GM19043 (cell line): ENCODE data around the gene TUT7.
"Not testable (repeated sequence)": the region's sequence is repeated elsewhere in the genome, so short reads cannot be mapped to it uniquely, and the experiment has no call there.

Experiments used
- ATAC-seq: cut with Tn5 transposase; IDR thresholded peaks from one replicate; pipeline ENCODE4 v1.9.1; 2021; ENCODE audit warnings: low read depth; ENCODE audit not compliant: unreplicated experiment

Gene TUT7

DNA sequence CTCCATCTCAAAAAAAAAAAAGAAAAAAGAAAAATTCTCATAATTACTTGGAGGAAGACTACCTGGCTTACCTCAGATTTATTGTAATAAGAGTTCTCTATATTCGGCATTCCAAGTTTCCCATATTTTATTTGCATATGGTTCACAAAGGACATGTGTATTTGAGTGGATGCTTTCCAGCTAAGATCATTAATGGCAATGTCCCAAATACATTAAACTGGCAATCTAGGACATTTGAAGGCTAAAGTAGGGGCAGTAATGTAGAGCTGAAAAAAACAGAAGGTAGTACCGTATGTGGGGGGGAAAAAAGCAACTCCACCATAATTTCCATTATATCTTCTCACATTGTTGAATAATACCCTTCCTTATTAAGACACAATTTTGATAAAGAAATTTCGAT is 4.9 kb downstream of the TUT7 start:
- ATAC-seq = no peak

DNA sequence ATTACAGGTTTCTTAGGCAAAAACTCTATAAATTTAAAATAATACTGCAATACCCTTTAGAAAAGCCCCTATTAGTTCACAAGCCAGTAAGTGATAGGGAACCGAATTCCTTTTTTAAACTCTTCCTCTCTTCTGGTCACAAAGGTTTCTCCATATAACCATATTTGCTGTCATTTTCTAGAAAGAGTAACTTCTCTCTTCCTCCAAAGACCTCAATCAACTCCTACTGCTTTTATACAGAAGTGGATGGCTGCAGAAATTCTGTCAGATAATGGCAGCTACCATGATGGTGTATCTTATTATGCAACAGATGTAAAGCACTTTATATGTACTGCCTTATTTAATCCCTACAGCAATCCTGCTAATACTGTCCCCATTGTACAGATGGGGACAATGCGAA is 6.2 kb downstream of the TUT7 start:
- ATAC-seq = no peak

DNA sequence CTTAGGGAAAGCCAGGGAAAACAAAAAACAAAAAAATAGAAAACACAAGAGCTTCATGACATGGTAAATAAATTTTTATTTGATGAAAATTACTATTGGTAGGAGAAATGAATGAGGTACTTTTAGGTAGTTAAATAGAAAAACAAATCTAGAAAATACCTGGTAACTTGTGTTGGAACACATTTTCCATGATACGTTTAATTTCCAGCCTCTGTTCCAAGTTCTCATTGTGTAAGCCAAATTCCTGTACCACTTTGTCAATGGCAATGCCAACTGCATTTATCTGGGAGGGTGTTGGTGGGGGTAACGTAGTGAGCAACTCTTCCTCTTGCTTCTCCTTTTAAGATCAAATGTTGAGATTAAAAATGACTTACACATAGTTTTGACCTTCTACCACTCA is 9.4 kb downstream of the TUT7 start:
- ATAC-seq = no peak

DNA sequence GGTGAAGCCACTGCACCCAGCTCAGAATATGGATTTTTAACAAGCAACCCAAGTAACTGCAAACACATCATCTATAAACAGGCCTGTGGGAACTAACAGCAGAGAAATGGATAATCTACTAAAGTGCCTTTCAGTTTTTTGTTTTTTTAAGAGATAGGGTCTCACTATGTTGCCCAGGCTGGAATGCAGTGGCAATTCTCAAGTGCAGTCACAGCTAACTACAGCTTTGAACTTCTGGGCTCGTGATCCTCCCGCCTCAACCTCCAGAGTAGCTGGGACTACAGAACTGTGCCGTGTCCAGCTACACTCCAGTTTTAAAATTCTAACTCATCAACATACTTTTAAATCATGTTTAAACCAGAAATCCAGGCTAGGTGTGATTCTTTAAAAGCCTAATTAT is 11.9 kb downstream of the TUT7 start:
- no peak for ATAC-seq

DNA sequence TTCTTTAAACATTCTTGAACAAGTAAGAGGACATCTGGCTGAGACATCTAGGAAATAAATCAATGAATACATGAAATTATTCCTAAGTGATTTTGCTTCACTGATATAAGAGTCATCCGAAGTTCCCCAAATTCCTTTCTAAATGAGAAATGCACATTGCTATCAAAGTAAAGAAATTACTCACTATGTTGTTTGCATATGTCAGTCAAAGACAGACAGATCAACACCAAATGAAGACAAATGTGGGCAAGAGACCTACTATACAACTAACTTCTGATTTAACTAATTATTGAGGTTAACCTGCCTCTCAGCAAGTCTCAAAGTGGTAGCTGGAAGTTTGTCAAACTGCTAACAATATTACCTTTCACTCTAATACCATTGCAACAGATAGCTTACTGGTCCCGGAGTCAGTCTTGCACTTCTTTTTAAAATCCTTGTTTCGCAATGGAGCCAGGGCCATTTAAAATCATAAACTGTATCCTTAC is 13.2 kb downstream of the TUT7 start:
- ATAC-seq = no peak

DNA sequence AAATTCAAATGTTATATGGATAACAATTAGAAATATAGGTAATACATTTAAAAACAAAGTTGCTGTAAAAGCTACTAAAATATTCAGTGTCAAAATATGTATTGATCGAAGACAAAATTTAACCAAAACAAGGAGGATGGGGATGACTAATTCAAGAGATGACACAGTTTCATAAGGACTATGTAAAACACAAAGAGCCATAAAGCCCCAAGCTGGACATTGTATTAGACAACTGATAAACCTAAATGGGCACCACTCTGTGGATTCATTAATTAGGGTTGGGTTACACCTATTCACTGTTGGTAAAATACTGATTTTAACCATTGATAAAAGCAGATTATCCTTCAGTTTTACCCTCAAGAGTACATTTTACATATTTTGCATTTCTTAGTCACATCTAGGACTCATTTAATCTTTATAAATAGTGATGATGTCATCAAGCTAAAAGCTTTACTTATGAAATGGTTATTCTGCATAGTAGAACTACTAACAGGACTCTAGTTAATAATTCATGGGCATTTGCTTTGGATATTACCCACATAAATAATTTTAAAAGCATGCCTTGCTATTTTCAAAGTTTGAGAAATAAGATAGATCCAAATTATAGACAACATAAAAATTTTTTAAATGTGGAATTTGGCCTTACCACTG is 13.7 kb downstream of the TUT7 start:
- no peak for ATAC-seq

DNA sequence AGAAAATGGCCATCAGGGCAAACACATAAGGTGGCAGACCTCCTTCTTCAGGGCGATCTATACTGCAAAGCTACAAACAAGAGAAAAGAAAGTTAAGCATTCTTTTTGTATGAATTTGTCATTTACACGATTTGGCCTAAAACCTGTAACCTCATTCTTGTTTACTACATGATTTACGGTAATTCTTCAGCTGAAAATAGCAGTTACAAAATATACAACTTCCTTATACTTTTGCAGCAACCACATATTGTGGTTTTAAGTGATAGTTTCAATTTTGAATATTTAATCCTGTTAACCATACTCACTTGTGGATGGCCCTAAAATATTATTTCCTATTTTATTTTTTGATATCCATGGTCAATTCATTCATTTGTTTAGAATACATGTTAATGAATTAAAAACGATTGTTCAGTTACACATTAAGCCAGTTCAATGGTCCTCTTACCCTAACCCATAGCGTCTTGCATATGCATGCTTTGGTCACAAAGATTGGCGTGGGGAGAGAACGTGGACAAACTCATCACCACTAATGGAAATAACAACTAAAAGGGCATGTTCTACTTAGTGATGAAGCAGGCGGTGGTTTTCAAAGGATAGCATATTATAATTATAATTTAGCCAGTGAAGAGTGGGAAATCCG is 16.6 kb downstream of the TUT7 start:
- peak; percentile 39 for ATAC-seq

DNA sequence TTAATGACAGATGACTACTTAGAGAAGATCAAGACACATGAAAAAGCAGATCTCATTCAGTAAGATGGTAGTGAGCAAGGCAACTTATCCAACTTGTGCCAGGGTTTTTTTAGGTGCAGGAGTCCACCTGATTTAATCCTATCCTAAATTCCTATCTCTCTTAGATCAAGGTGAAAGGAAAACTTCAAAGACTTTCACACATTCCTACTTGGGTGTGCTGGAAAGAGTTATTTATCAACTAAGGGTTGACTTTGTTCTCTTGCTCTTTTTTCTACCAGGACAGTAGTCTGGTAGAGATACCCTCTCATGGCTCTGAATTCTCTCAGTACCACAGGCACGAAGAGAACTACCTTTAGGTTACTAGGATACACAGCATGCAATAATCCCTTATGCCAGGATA is 18.2 kb downstream of the TUT7 start:
- no peak for ATAC-seq

DNA sequence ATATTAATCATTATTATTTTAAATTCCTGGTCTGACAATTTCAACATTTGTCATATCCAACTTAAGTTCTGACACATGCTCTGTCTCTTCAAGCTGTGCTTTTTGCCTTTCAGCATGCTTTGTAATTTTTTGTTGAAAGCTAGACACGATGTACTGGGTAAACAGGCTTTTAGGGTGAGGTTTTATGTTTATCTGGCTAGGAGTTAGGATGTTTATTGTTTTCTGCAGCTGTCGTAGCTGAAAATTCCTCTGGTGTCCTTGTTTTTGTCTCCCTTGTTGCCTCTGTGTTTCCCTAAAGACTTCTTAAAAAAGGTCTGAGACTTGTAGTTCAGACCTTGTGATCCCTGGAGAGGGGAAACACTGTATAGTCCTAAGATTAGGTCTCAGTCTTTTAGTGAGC is 20.6 kb downstream of the TUT7 start:
- ATAC-seq = no peak

DNA sequence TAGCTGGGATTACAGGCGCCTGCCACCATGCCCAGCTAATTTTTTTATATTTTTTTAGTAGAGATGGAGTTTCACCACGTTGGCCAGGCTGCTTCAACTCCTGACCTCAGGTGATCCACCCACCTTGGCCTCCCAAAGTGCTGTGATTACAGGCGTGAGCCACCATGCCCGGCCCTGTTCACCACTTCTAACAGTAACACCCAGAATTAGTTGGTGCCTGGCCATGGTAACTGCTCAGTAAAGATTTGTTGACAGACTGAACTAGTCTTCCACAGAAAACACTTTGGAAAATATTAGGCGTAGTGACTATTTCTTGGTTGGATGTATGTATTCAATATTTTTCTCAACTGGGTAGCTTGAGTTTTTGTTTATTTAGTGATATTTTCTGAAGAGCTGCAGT is 24.0 kb downstream of the TUT7 start:
- no peak for ATAC-seq

DNA sequence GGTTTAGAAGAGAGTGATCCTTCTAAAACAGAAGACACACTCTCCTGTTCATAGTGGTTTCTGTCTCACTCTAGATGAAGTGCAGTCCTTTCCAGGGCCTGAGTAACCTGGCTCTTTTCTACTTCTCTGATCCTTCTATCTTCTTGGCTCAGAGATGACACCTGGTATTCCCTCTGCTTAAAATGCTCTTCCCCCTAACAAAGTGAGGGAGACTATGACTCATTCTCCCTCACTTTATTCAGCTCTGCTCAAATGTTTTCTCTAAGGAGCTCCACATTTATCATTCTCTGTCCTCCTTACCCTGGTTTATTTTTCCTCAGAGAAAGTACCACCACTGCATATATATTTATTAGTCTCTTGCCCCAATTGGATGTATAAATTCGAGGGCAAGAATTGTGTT is 24.6 kb downstream of the TUT7 start:
- ATAC-seq = no peak

DNA sequence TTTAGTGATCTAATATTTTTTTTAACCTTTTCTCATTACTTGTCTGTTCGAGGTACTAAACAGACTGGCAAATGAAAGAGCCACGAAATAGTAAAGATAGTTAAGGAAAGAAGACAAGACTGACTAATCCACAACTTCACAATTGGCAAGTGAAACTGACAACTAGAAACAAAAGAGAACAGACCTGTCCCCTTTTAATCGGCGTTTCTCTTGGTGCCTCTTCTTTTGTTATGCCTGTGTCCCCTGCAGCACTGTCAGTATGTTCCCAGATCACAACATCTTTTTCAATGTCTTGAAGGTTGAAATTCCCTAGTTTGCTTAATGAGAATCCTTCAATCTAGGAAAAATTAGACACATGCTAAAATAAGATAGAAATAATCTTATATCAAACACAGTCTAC is 26.1 kb downstream of the TUT7 start:
- no peak for ATAC-seq

DNA sequence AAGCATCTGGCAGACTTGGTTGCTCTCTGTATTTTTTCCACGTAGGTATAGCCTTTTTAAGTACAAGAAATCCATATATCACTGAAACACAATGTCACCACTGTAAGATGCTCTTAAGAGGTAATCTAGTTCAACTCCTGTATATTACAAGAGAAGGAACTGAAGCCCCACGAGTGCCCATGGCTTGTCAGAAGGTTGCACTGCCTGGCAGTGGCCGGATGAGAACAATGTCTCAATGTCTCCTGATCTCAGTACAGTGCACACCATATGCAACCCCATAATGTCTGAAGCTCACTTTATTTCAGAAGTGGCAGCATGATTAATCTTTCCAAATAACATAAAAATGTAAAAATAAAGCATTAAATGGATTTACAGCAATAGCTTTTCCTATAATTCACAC is 27.7 kb downstream of the TUT7 start:
- ATAC-seq = no peak

DNA sequence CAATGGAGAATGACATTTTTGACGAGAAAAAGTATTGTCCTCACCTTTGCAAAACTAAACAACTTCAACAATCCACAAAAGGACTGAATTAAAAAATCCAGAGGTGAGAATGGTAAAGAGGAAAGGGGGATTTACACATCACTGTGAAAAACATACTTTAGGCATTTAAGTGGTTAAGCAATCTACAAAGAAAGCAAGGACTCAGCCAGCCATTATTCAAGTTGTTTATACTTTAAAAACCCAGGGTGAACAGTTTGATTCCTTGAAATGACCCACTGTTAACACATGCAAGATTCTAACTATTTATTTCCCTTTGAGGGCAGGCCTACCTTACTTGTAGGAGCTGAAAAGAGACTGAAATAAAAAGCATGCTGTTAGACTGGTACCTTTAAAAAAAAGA is 29.3 kb downstream of the TUT7 start:
- ATAC-seq = no peak

DNA sequence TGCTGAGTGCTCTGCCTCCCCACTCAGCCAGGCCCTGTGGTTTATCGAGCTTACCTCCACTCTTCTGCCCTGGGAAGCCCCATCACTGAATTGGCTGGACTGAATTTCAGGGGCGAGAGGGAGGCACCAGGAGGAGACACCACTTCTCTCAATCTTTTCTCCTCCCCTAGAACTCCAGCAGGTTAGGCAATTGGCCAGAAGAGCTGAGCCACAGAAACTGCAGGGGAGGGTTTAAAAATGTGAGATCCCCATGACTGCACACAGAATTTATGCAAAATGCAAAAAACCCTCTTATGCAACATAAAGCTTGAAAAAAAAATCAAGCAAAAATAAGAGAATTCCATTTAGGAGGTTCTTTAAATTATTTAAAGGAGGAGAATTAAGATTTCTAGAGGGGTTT is 29.9 kb downstream of the TUT7 start:
- no peak for ATAC-seq

DNA sequence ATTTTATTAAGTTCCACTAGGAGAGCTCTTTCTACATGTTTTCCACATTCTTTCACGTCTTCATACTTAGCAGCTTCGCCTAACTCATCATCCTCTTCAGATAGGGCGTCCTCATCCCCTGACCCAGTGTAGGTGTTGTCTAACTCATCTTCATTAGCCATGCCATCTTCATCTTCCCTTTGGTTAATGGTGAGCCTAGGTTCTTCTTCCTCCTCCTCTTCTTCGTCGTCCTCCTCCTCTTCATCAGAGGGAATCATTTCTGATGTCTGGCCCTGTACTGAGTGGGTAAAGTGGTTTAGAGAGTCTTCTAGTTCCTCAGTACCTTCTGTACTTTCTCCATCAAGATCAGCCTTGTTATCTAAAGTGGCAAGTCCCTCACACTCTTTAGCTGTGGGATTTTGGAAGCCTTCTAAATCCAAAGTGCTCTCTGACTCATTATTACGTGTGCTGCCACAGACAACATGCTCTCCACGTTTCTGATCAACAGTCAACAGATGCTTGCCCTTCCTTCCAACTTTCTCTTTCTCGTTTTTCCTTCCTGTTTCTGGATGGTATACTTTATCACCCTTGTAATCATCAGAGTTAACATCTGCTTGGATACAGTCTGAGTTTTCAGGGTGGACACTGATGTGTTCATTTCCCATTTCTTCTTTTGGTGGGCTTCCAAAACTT is 31.1 kb downstream of the TUT7 start:
- ATAC-seq = no peak

DNA sequence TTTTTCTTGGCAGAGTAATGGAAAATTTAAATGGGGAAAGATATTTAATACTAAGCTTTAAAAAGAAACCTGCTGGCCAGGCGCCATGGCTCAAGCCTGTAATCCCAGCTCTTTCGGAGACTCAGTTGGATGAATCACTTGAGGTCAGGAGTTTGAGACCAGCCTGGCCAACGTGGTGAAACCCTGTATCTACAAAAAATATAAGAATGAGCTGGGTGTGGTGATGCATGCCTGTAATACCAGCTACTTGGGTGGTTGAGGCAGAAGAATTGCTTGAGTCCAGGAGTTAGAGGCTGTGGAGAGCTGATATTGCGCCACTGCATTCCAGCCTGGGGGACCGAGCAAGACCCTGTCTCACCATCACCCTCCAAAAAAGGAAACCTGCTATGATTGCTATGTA is 32.8 kb downstream of the TUT7 start:
- no peak for ATAC-seq

DNA sequence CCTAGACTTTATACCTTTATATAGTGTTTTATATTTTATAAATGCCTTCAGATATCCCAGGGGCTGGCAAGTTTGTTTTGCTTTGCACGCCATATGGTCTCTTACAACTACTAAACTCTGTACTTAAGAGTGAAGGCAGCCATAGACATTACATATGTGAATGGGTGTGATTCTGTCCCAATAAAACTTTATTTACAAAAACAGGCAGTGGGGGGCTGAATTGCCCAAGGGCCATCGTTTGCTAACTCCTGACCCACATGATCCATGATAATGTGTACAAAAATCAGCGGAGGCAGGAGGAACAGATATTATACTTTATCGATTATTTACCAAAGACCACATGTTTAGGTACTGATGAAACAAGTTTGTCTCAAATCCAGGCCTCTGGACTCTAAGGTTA is 36.0 kb downstream of the TUT7 start:
- no peak for ATAC-seq

DNA sequence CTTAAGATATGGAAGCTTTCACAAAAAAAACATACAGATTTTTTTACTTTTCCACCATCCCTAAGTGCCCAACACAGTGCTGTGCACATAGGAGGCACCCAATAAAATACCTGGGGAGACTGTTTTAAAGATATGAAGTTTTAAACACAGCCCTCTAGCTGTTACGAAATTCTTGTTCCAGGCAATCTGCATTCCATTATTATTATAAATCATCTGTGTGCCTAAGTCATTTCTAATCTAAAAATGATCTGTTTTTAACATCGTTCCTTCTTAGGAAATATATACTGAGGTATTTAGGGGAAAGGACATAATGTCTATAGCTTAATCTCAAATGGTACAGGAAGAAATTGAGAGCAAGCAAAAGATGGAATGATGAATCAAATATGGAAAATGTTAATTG is 39.1 kb downstream of the TUT7 start:
- ATAC-seq = no peak

DNA sequence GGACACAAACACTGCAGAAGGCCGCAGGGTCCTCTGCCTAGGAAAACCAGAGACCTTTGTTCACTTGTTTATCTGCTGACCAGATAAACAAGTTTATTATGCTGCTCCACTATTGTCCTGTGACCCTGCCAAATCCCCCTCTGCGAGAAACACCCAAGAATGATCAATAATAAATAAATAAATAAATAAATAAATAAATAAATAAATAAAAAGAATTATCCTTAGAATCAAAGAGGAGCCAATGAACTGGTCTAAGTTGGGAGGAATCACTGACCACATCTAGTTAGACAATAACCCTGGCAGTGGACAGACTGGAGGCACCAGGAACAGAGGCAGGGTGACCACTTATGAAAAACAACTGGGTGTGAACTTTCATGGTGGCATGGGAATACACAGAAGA is 41.3 kb downstream of the TUT7 start:
- not testable (repeated sequence) for ATAC-seq

DNA sequence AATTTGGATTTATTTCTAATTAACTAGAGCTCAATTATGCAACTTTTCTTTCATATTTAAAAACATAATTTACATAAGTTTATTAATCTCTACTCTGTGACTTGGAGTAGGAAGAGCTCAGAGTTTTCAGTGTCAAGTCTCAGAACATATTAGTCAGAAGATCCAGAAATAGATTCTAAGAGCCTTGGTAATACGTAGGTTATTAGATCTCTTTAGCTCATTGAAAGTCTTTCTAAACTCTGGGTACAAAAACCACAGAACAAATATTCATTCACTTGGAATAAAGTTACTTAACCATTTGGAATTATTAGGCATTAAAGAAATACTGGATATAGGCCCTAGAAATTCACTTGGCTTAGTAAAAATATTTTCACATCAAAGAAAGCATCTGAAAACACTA is 45.5 kb downstream of the TUT7 start:
- ATAC-seq = no peak

DNA sequence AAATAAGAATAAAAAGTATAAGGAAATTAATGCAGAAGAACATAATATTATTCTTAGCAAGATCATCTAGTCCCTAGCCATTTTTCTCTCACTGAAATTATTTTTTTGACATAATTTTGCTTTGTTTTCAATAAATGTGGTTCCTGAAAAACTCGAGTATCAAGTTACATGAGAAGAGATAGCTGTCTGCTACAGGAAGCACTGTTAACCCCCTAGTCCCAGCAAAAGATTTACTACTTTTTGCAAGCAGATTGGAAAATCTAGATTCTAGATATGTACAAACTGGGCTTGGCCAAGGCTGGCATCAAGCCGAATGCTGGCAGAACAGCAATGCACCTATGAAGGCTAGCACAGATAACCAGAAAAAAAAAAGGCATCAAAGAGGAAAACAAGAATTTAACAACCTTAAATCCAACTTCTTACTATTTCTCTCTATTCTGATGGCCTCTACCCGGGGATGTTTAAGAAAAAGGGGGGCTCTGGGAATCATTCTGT is 49.9 kb downstream of the TUT7 start:
- ATAC-seq = no peak
